OCI-LY7 (cell line): ENCODE measurements around the gene UCK2.

Source experiments
- EZH2phosphoT487 ChIP-seq: fragments of 200-600 bp; sonication (generic); IDR thresholded peaks from 2 replicates; pipeline ENCODE4 v1.6.1; 2018; ENCODE audit warnings: low read depth, borderline replicate concordance, mild to moderate bottlenecking, mixed run types, antibody characterized with exemption, low read length, moderate library complexity, mixed read lengths
- TF ChIP-seq, protein P1 (sequence below): fragments of 200-600 bp; sonication (generic); conservative IDR thresholded peaks from 2 replicates; pipeline ENCODE4 v1.5.1; 2014; ENCODE audit warnings: mild to moderate bottlenecking, antibody characterized with exemption, low read length, moderate library complexity, mixed read lengths

DNA sequence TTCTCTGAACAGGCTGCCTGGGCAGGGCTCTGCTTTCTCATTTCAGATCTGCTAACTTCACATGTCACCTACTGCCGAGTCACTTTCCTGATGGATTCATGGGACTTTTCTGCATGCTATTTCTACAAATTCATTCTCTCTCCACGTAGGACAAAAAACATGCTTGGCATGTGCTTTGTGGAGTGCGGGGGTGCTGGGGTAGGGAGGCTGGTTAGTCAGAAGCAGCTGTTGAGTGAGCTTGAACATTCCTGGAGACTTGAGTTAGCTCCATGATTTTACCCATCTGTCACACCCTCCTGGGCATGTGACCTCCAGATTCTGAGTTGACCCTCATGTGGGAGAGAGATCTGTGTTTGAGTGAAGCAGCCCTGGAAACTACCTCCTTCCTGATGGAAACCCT is 71.4 kb downstream of the UCK2 start:
- TF ChIP-seq, protein P1, sequence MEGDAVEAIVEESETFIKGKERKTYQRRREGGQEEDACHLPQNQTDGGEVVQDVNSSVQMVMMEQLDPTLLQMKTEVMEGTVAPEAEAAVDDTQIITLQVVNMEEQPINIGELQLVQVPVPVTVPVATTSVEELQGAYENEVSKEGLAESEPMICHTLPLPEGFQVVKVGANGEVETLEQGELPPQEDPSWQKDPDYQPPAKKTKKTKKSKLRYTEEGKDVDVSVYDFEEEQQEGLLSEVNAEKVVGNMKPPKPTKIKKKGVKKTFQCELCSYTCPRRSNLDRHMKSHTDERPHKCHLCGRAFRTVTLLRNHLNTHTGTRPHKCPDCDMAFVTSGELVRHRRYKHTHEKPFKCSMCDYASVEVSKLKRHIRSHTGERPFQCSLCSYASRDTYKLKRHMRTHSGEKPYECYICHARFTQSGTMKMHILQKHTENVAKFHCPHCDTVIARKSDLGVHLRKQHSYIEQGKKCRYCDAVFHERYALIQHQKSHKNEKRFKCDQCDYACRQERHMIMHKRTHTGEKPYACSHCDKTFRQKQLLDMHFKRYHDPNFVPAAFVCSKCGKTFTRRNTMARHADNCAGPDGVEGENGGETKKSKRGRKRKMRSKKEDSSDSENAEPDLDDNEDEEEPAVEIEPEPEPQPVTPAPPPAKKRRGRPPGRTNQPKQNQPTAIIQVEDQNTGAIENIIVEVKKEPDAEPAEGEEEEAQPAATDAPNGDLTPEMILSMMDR: no peak
- TF ChIP-seq EZH2phosphoT487: no peak
